WERI-Rb-1 (cell line): ENCODE data around the gene ZBTB34.

Source experiments
- DNase-seq: peaks from one replicate; pipeline ENCODE4 v3.0.0-alpha.2; 2020
- H3K27ac ChIP-seq: fragments of 250-450 bp; sonication (Bioruptor Pico); 2 replicates; pipeline ENCODE4 v1.5.1; 2020; ENCODE audit warnings: mild to moderate bottlenecking, moderate library complexity
- H3K27me3 ChIP-seq: fragments of 250-450 bp; sonication (Bioruptor Pico); 2 replicates; pipeline ENCODE4 v1.5.1; 2021; ENCODE audit warnings: mild to moderate bottlenecking, low read depth, moderate library complexity; ENCODE audit not compliant: insufficient read depth, severe bottlenecking
- H3K36me3 ChIP-seq: fragments of 250-450 bp; sonication (Bioruptor Pico); 2 replicates; pipeline ENCODE4 v1.5.1; 2020; ENCODE audit warnings: mild to moderate bottlenecking, moderate library complexity
- H3K4me3 ChIP-seq: 2 replicates; pipeline ENCODE4 v1.5.1; 2011; ENCODE audit warnings: low read depth, mild to moderate bottlenecking, control low read depth, low read length
- H3K9me3 ChIP-seq: fragments of 250-450 bp; sonication (Bioruptor Pico); 2 replicates; pipeline ENCODE4 v1.5.1; 2021; ENCODE audit warnings: mild to moderate bottlenecking, moderate library complexity; ENCODE audit not compliant: severe bottlenecking
- TF ChIP-seq, protein P1 (sequence below): IDR thresholded peaks from 2 replicates; pipeline ENCODE4 v1.5.1; 2011; ENCODE audit warnings: low read depth, mild to moderate bottlenecking, control low read depth, inconsistent platforms, low read length

Gene ZBTB34

DNA sequence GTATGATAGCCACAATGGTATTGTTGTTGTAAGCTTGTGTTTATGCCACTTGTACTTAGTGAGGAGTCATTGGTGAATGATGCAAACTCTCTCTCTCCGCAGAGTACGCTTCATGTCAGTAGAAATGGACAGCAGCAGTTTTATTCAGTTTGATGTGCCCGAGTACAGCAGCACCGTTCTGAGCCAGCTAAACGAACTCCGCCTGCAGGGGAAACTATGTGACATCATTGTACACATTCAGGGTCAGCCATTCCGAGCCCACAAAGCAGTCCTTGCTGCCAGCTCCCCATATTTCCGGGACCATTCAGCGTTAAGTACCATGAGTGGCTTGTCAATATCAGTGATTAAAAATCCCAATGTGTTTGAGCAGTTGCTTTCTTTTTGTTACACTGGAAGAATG, 18.8 kb downstream of the ZBTB34 start:
- no peak overlapping the region for H3K4me3 ChIP-seq
- no peaks in the 10 kb centered on the region for H3K27me3 ChIP-seq
- DNase-seq, result no peak
- peaks cover 54% of the 10 kb centered on the region for H3K36me3 ChIP-seq
- H3K27ac ChIP-seq, result no peak overlapping the region
- H3K9me3 ChIP-seq, result no peaks in the 10 kb centered on the region
- TF ChIP-seq, protein P1, sequence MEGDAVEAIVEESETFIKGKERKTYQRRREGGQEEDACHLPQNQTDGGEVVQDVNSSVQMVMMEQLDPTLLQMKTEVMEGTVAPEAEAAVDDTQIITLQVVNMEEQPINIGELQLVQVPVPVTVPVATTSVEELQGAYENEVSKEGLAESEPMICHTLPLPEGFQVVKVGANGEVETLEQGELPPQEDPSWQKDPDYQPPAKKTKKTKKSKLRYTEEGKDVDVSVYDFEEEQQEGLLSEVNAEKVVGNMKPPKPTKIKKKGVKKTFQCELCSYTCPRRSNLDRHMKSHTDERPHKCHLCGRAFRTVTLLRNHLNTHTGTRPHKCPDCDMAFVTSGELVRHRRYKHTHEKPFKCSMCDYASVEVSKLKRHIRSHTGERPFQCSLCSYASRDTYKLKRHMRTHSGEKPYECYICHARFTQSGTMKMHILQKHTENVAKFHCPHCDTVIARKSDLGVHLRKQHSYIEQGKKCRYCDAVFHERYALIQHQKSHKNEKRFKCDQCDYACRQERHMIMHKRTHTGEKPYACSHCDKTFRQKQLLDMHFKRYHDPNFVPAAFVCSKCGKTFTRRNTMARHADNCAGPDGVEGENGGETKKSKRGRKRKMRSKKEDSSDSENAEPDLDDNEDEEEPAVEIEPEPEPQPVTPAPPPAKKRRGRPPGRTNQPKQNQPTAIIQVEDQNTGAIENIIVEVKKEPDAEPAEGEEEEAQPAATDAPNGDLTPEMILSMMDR, result no peak

DNA sequence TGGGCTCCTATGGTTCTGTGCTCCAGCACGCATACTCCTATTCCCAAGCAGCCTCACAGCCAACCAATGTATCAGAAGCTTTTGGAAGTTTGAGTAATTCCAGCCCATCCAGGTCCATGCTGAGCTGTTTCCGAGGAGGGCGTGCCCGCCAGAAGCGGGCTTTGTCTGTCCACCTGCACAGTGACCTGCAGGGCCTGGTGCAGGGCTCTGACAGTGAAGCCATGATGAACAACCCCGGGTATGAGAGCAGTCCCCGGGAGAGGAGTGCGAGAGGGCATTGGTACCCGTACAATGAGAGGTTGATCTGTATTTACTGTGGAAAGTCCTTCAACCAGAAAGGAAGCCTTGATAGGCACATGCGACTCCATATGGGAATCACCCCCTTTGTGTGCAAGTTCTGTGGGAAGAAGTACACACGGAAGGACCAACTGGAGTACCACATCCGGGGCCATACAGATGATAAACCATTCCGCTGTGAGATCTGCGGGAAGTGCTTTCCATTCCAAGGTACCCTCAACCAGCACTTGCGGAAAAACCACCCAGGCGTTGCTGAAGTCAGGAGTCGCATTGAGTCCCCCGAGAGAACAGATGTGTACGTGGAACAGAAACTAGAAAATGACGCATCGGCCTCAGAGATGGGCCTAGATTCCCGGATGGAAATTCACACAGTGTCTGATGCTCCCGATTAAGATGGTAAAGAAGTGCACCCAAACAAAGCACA, 19.9 kb downstream of the ZBTB34 start:
- DNase-seq, result no peak

DNA sequence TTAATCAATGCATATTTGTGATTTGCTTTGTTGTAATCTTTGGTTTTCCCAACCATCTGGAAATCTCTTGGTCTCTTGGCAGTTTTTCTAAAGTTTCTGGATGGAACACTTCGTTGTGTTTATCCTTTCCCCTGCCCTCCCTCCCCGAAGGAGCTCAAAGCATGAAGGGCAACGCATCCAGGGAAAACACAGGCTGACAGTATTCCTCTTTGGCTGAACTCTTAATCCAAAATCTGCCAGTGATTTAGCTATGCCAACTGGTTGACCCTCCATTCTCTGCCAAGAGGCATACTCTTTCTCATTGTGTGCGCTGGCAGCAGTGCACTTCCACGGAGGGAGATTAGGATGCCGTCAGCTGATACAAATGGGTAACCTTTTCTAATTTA, 20.5 kb downstream of the ZBTB34 start:
- TF ChIP-seq, protein P1, result no peak
- Histone ChIP-seq H3K36me3 (peaks cover 54% of the 10 kb centered on the region), H3K27me3 (no peaks in the 10 kb centered on the region), H3K4me3 (no peak overlapping the region), H3K9me3 (no peaks in the 10 kb centered on the region), H3K27ac (no peak overlapping the region)
- no peak for DNase-seq

More for the DNA sequence above, 19.9 kb downstream of the ZBTB34 start:
- H3K36me3 ChIP-seq, result peaks cover 54% of the 10 kb centered on the region
- no peaks in the 10 kb centered on the region for H3K27me3 ChIP-seq
- no peak overlapping the region for H3K27ac ChIP-seq
- TF ChIP-seq, protein P1, result no peak
- no peak overlapping the region for H3K4me3 ChIP-seq
- H3K9me3 ChIP-seq, result no peaks in the 10 kb centered on the region

DNA sequence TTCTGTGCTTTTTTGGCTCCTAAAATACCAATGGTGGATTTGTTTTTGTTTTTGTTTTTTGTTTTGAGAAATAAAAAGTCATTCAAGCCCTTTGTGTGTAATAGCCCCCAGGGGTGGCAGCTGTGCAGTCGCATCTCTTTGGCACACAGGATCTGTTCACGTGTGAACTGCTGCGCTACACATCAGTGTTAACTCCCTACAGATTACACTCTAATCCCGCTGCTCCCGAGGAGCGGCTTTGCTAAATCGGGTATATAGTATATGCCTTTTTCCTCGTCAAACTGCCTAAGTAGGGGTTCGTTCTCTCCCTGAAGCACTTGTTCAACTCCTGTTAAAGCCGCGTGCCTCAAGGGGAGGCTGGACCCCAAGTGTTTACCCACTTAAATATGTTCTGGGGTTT, 22.3 kb downstream of the ZBTB34 start:
- Histone ChIP-seq H3K36me3 (peaks cover 42% of the 10 kb centered on the region), H3K27ac (no peak overlapping the region), H3K27me3 (no peaks in the 10 kb centered on the region), H3K9me3 (no peaks in the 10 kb centered on the region), H3K4me3 (no peak overlapping the region)
- TF ChIP-seq, protein P1, result no peak
- DNase-seq, result peak; percentile 75

DNA sequence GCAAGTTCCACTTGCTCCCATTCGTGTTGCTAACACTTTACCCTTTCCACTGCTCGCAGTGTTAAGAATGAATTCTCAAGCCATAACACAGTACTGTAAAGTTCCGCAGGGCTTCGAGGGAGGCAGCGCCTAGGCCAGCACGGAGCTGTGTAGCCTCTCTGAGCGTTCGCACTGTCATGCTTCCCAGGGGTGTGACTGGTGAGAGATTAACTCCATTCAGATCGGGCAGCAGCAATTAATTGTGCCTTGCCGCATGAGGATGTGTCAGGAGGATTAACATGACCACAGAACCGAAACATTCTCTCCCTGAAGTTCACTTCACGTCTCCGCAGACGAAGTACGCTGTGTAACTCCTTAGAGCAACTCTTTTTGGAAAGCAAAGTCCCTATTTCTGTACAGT, 23.2 kb downstream of the ZBTB34 start:
- DNase-seq, result peak; percentile 91
- Histone ChIP-seq H3K9me3 (no peaks in the 10 kb centered on the region), H3K36me3 (peaks cover 36% of the 10 kb centered on the region), H3K4me3 (no peak overlapping the region), H3K27ac (no peak overlapping the region), H3K27me3 (no peaks in the 10 kb centered on the region)
- TF ChIP-seq, protein P1, result no peak

DNA sequence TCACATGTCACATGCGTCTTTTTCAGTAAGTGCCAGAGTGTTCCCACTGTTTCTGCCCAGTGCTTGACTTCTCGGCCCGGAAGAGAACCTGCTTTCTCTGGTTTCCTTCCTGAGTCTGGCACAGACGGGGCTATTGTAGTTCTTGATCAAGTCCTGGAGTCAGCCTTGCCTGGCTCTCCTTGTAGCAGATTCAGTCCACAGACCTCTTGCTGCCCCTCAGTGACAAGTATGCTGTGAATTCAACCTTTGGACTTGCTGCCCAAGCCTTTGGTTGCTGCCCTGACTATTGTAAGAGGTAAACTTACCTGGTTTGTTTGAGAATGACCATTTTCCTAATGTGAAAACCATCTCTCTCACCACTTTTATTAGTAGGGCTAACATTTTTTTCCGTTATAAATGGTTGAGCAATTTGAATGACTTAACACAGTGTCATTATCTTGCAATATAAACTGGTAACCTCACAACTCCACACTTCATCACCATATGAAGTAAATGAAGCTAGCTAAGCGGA, 24.7 kb downstream of the ZBTB34 start:
- no peaks in the 10 kb centered on the region for H3K27me3 ChIP-seq
- TF ChIP-seq, protein P1, result no peak
- H3K4me3 ChIP-seq, result no peak overlapping the region
- H3K9me3 ChIP-seq, result no peaks in the 10 kb centered on the region
- H3K27ac ChIP-seq, result no peak overlapping the region
- H3K36me3 ChIP-seq, result peaks cover 23% of the 10 kb centered on the region
- DNase-seq, result no peak
